SK-N-SH treated with all-trans-retinoic acid at 6 μM for 48 hours (cell line): ENCODE measurements around the gene ZNF692.

Source experiments
- CREB5 ChIP-seq: fragments of 250-450 bp; sonication (Bioruptor Pico); IDR thresholded peaks from 2 replicates; pipeline ENCODE4 v1.5.1; 2020; ENCODE audit warnings: low read depth, mild to moderate bottlenecking, moderate library complexity
- ZFP30 ChIP-seq: fragments of 450-650 bp; formaldehyde crosslinking; IDR thresholded peaks from 2 replicates; pipeline ENCODE4 v1.5.0; 2022; ENCODE audit warnings: mild to moderate bottlenecking, moderate library complexity

GRCh38 chr1:248906753-248907661 lies 48.1 kb upstream of the ZNF692 start:
- TF ChIP-seq ZFP30 (CRISPR knock-in tag) (no peak), CREB5 (CRISPR knock-in tag) (no peak)
